CD4-positive, alpha-beta T cell treated with Interleukin-15 for 4 hours (primary cell): ENCODE measurements around the gene TJAP1.
"Not testable (repeated sequence)": the region's sequence is repeated elsewhere in the genome, so short reads cannot be mapped to it uniquely, and the experiment has no call there.

Source experiments
- DNase-seq: peaks from one replicate; pipeline ENCODE4 v3.0.0-alpha.2; 2020; ENCODE audit warnings: low spot score

TJAP1 gene

DNA sequence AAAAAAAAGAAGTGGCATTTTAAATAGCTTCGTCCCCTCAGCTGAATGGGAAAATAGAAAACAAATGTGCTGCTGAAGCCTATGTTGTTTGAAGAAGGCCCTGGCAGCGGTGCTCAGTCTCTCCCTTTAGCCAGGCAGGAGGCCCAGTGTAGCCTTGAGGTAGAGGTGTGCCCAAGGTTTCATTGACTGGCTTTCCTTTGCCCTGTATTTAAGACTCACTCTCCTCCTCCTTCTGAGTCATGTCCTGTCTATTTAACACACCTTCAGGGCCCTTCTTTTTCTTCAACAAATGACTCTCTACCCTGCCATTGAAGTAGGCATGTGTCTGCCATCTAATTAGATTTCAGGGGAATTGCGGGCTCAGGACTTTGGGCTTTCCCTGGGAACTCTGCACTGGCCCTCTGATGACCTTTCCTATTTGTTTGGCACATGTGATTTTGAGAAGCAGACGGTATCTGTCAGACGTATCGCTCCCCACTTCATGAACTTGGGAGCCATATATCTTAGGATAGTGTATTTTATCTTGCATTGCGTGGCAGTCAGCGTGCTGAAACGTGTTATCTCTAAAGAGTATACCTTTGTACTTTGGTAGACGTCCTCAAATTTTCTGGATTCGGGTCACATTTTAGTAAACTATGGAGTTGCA lies 4.3 kb downstream of the TJAP1 start:
- no peak for DNase-seq

DNA sequence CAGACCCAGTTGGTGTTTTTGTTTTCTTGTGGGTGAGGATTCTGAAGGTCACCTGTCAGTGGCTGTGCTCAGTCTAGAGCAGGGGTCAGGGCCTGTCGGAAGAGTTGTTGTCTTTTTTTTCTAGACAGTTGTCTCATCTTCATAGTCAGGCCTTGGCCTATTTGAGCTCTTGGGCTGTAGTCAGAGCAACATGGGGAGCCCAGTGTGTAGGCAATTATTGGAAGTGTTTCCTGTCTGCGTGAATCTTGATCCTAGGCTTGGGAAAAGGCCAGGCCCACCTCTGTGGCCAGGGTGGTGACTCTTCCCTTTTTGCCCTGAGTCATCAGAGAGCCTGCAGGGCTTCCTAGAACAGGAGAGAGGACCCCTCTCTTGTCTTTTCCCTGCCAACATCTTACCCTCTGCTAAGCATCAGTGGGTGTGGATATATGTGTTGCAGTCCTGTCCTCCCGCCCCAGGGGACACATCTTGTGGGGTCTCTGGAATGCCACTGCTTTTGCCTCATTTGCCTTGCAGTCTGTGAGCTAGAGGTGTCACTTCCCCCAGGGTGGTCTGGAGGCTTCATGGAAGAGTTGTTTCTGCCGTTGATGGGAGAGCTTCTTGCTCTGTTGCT lies 11.4 kb downstream of the TJAP1 start:
- no peak for DNase-seq

DNA sequence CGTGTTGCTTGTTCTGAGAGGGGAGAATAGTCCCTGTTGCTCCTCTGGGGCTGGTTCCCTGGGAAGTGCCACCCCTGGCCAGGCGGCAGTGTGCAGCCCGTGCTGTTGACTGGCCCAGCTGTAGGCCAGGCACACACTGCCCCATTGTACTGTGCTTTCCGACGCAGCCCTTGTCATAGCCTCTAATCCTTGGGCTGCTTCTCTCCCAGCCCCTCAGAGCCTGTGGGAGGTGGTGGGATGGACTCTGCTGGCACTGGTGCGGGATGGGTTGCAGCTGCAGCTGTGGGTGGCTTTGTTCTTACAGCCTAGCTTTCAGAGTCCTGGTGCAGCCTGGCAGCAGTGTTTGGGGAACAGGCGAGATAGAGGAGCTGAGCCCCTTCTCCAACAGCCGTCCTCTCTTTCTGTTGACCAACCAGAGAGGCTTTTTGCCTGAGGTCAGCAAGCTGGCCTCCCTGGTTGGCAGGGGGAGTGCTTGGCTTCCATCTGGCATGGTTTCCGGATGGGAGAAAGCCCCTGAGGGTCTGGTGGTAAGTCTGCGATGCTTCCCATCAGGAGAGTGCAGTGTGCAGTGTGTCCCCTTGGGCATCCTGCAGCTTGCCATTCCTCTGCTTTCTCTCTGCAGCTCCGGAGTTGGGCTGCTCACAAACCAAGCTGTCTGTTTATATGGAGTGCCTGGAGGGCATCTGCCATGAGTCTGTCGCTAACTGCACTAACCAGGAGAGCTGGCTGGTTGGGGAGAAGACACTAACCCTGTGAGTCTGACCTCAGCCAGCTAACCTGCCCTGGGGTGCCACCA lies 12.1 kb downstream of the TJAP1 start:
- DNase-seq = no peak

DNA sequence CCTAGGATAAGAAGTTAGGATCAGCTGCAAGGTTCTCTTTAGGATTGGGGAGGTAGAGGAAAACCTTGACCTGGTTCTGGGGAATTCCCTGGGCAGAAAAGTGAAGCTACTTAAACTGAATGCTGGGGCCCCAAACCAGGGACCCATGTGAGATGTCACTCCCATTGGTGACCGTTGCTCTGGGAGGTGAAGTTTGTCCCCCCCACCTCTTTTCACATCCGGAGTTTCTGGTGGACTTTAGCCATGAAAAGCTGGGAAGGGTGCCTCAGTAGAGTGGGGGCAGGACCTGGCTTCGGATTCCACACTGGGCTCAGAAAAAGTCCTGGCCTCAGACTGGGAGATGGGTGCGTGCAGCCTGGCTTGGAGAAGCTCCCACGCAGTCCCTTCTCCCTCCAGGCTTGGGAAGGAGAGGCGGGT lies 13.2 kb downstream of the TJAP1 start:
- no peak for DNase-seq

DNA sequence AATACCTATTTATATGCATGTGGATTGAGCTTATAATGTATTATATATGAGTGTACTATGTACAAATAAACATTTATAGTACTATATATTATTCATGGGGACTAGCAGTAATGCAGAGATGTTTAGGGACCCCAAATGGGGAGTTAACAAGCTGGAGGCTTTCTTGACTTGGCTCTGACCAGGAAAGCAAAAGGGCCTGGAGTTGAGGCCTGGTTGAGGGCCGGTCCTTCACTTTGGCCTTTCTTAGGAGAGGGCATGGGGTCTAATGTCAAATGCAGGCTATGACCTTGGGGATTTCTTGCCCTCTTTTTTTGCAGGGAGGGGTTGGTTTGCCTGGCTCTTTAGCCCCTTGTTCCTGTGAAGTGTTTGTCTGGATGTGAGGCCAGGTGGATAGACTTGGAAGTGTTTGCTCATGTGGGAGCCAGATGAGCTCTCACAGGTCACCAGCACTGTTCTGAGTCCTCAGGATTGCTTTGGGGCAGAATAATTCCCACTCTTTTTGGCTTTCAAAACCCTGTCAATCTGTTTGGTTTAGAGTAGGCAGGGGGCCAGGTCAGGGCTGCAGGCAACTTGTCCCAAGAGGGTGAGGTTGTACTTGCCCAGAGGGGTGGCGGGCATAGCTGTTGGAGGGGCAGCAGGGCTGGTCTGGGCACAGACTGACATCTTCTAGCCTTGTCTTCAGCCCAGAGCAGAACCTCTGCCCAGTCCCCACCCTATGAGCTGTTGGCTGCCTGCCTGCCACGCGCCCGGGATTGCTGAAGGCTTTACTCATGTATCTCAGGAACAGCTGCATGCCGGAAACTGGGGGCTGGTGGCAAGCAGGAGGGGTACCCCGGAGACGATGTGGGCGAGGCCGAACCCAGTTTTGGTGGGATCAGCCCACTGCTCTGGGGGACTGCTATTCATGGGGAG lies 14.6 kb downstream of the TJAP1 start:
- DNase-seq = no peak

DNA sequence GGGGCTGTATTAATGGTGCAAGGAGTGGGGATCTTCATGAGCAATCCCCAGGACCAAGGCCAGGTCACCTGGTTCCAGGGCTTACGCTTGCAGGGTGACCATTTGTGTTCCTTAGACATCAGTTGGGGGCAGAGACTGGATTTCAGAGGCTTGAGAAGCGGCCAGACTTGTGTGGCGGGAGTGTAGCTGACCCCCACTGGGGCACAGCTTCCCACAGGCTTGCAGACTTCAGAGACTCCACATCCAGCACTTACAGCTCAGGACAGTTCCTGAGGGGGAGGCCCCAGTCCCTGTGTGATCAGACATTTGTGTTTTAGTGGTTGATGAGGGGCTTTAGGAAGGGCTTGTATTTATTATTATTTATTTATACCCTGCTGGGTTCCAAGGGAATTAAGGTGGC lies 15.3 kb downstream of the TJAP1 start:
- no peak for DNase-seq

DNA sequence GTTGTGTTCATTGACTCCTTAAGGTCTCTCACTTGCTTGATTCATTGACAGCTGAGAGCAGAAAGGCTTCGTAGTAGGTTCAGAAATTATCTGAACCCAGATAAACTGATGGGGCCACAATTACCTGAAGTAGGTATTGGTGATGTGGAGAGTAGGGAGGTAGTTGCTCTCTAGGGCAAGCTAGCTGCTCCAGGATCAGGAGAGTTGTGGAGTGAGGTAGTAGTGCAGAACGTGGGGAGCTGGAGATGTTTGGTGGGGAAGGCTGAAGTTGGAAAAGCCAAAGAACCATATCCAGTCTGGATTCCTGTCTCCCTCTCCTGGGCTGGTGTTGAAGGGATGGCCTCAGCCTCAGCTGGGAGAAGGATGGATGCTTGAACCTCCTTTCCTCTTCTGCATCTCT lies 15.9 kb downstream of the TJAP1 start:
- DNase-seq = no peak

DNA sequence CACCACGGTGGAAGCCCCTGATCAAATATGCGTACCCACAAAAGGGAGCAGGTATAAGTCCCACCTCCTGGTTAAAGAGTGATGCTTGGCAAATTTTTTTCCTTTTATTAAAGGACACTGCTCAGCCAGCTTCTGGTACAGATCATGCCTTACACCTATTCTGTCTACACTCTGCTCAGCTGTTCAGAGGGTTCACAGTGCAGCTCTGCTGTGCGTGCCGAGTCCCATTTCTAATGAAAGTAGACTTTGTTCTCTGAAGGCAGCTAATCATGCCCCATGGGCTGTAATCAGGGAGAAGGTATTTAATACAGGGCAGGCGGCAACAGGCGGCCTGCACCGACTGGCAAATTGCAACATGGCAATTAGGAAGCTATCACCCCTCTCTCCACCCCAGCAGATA lies 16.5 kb downstream of the TJAP1 start:
- no peak for DNase-seq

DNA sequence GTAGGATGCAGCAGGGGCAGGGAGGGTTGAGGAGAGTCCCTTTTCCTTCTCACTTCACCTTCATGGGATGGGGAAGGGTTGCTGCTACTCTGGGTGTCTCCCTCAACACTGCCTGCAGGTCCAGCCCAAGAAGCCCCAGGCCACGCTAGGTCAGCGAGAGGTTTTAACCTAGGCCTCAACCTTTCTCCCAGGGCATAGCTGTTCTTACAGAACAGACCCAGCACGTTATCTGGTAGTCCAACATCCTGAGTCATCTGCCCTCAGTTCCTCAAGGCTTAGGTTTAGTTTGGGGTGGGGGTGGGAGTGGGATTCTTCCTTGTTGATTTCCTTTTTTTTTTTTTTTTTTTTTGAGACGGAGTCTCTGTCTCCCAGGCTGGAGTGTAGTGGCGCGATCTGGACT lies 17.0 kb downstream of the TJAP1 start:
- no peak for DNase-seq

DNA sequence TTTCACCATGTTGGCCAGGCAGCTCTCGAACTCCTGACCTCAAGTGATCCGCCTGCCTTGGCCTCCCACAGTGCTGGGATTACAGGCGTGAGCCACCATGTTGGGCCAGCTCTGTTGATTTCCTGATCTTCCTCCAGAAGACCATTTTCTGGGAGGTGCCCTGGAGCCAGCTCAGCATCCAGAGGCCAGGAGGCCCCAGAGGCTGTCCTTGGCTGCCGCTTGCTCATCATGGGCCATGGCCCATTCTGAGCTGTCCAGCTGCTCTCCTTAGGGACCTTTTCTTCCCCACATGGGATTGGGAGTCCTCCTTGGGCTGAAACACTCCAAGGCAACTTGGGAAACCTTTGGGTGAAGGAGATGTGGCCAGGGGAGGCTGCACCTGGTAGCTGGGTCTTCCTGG lies 17.4 kb downstream of the TJAP1 start:
- DNase-seq = no peak

DNA sequence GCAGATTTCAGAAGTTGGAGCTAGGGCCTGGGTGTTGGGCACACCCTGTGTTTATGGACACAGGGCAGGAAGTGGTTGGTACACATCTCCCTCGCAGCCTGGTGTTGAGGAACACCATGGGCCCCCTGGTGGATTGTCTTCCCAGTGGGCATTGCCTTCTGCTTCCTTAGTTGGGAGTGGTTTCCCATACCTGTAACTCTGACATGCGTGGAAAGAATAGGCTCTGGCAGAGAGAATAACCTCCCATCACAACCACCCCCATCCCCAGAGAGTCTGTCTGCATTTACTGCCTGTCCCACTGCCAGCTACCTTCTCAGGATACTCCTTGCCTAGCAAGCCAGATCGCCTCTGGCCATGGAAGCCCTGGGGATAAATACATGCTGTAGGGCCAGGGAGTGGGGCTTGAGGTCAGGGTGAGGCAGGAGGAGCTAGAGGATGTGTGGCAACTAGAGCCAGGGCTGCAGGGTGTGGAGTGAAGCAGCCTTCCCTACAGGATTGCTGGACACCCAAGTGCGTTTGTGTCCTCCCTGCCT lies 18.1 kb downstream of the TJAP1 start:
- DNase-seq = peak; percentile 15

DNA sequence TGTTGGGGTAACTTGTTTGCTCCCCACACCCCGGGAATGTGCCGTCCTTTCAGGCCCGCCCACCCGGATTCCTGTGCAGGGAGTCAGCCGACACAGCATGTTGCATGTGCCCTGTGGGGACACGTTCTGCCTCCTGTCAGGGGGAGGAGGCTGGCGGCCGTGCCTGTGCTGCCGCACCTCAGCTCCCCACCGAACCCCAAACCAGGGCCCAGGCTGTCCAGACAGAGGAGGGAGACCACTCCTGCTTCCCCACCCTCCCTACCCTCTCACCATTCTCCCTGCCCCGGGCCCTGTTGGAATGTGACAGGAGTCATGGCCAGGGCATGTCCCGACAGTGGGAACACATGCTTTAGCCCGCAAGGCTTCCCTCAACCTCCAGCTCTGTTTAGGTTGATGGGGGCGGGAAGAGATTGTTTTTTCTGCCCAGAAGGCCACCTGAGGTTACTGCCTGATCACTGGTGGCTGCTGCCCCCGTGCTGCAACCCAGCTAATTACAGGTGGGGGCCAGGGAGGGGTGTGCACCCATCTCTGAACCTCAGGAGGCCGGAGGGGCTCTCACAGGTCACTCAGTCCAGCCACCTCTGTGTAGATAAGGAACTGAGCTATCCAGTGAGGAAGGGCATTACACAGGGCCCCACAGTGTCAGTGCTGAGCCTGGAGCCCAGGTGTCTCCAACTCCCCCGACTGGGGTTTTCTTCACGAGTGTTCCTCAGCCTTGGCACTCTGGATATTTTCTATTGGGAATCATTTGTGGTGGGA lies 19.2 kb downstream of the TJAP1 start:
- DNase-seq = no peak

DNA sequence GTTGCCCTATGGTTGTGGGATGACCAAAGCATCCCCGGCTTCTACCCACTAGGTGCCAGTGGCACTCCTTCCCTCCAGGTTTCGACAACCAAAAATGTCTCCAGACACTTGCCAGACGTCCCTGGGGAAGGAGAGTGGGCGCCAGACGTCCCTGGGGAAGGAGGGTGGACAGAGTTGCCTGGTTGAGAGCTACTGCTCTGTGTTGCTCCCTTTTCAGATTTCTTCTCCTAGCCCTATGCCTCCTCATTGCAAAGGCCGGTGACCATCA lies 19.7 kb downstream of the TJAP1 start:
- DNase-seq = no peak

DNA sequence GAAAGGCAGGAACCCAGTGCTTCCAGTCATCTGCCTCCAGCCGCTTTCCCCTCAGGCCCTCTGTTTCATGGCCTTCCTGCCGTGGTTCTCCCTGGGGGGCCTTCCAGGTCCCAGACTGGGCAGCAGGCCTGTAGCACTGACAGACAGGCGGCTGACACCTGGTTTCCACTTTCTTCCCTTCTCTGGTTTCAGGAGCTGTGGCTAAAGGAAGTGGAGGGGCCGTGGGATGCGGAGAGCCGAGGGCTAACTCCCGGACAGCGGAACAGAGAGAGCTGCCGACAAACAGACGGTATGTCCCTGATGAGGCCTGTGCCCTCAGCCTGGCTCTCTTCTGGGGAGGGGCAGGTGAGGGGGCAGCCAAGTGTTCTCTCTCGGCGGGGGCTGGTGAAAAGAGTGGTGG lies 20.3 kb downstream of the TJAP1 start:
- DNase-seq = no peak

DNA sequence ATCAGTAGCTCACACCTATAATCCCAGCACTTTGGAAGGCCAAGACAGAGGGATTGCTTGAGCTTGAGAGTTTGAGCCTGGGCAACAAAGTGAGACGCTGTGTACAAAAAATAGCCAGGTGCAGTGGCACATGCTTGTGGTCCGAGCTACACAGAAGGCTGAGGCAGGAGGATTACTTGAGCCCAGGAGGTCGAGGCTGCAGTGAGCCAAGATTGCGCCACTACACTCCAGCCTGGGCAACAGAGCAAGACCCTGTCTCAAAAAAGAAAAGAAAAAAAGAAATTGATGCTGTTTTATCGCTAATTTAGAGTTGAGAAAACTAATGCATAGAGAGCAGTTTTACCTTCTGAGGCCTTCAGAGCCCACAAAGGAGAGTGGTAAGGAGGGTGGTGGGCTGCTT lies 20.9 kb downstream of the TJAP1 start:
- not testable (repeated sequence) for DNase-seq

DNA sequence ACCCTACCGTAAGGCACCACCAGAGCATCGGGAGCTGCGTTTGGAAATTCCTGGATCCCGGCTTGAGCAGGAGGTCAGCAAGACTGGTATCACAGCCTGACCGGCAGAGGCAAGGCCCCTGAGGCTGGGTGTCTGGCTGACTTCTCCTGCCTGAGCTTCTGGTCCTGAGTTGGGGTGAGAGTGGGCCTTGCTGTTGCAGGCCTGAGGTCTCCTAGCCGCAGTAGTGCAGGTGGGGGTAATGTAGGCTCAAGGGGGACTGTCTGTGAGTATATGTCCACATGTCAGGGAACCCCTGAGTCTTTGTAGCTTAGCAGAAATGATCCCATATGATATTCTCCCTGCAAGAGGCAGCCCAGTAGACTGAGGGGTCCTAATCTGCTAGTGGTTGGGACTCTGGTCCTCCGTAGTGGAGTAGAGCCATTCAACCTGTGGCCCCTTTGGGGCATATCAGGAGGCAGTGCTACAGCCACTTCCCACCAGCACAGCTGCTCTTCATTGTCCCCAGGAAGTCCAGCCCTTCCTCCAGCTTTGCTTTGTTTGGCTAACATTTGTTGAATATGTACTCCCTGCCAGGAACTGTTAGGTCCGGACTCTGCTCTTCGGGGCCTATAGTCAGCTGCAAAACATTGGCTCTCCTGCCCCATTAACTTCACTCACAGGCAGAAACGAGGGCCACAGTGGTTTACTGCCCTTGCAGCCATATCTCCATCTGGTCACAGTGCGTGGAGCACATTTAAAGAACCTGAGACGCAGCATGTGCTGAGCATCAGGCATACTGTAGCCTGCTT lies 21.9 kb downstream of the TJAP1 start:
- DNase-seq = no peak

DNA sequence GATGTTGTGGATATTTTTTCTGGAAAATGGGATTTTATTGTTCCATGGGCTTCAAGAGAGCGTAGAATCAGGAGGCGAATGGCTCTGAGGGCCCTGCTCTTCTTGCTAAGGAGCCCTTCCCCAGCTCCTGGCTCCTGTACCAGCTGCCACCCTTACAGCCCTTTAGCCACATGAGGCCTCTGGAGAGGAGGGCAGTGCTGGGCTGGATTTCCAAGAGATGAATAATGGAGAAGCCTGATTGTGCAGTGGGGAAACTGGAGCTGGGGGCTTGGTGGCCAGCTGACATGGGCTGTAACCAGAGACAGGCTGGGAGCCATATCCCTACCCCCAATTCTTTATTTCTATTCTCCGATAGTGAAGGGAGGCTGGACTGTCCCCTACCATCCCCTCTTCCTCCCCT lies 23.6 kb downstream of the TJAP1 start:
- no peak for DNase-seq

DNA sequence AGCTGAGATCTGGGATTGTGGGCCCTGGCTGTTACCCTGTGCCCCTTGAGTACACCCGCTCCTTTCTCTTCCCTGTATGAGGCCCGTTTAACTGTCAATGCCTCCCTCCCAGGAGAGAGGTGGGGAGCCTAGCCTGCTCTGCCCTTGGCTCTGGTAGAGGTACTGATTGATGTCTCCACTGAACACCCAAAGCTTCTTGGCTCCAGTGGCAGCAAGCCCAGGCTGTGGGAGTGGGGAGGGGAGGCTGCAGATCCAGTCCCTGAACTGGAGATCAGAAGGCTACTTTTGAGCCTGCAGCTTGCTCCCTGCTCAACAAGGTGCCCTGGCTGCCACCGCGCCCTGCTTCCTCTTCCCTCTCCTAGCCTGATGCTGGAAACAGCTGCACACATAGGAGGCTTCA lies 25.3 kb downstream of the TJAP1 start:
- no peak for DNase-seq

DNA sequence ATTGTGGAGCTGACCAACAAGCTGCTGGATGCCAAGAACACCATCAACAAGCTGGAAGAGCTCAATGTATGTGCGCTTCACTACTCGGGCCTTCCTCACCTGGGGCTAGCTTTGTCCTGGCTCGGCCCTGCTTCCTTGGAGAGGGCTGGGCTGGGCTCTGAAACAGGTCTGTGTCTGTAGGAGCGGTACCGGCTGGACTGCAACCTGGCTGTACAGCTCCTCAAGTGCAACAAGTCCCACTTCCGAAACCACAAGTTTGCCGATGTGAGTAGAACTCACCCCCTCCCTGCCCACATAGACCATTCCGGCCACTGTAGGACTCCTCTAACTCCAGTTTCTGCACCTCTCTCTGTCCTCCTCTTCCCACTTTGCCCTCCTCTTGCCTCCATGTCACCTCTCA lies 26.1 kb downstream of the TJAP1 start:
- DNase-seq = no peak

DNA sequence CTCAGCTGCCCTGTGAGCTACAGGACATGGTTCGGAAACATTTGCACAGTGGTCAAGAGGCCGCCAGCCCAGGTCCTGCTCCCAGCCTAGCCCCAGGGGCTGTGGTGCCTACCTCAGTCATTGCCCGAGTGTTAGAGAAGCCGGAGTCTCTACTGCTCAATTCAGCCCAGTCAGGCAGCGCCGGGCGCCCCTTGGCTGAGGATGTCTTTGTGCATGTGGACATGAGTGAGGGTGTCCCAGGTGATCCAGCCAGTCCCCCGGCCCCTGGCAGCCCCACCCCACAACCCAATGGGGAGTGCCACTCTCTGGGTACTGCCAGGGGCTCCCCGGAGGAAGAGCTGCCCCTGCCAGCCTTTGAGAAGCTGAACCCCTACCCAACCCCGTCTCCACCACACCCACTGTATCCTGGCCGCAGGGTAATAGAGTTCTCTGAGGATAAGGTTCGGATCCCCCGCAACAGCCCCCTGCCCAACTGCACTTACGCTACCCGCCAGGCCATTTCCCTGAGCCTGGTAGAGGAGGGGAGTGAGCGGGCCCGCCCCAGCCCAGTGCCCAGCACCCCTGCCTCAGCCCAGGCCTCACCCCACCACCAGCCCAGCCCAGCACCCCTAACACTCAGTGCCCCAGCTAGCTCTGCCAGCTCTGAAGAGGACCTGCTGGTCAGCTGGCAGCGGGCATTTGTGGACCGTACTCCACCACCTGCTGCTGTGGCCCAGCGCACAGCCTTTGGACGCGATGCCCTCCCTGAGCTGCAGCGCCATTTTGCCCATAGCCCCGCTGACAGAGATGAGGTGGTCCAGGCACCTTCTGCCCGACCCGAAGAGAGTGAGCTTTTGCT lies 27.6 kb downstream of the TJAP1 start:
- DNase-seq = no peak
